ENCODE results near the gene RNASE1. TPM values are rescaled to one million over a fixed set of nuclear protein-coding genes. Genes with fewer than 3 reads are reported as not detected.

Gene RNASE1
- polyA plus RNA-seq, 1 donor from 2014 or later: not detected

DNA sequence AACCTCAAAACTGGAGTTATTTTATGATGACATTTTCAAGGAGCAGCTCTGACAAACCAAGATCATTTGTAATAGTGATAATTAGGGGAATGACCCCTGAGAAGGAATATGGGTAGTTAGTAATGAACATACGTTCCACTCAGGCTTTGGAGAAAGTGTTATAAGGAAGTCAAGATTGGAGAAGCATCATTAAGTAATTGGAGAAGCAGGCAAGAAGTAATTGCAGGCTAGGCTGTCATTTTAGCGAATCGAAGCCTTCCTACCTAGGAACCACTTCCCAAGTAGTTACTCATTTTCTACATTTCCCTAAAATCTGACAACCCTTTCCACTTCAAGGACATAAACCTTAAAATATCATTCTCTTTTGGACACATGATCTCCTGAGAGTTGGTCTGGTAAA is 33.2 kb downstream of the RNASE1 start:
- TF ChIP-seq SMC3 (conservative IDR thresholded peaks at IDR 0.05; ENCODE audit: poor library complexity) (no peak), REST (IDR thresholded peaks at IDR 0.05; ENCODE audit: borderline replicate concordance) (no peak), POLR2AphosphoS5 (IDR thresholded peaks at IDR 0.05) (no peak), MXI1 (conservative IDR thresholded peaks at IDR 0.05; ENCODE audit: poor library complexity, severe bottlenecking) (no peak), EP300 (conservative IDR thresholded peaks at IDR 0.05; ENCODE audit: poor library complexity, severe bottlenecking) (no peak), TAF1 (IDR thresholded peaks at IDR 0.05; ENCODE audit: low read depth) (no peak), RAD21 (conservative IDR thresholded peaks at IDR 0.05) (no peak), EZH2 (IDR thresholded peaks at IDR 0.05; ENCODE audit: borderline replicate concordance, insufficient read depth, low read length, poor library complexity, severe bottlenecking) (no peak)
- TF ChIP-seq, protein P1, sequence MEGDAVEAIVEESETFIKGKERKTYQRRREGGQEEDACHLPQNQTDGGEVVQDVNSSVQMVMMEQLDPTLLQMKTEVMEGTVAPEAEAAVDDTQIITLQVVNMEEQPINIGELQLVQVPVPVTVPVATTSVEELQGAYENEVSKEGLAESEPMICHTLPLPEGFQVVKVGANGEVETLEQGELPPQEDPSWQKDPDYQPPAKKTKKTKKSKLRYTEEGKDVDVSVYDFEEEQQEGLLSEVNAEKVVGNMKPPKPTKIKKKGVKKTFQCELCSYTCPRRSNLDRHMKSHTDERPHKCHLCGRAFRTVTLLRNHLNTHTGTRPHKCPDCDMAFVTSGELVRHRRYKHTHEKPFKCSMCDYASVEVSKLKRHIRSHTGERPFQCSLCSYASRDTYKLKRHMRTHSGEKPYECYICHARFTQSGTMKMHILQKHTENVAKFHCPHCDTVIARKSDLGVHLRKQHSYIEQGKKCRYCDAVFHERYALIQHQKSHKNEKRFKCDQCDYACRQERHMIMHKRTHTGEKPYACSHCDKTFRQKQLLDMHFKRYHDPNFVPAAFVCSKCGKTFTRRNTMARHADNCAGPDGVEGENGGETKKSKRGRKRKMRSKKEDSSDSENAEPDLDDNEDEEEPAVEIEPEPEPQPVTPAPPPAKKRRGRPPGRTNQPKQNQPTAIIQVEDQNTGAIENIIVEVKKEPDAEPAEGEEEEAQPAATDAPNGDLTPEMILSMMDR (IDR thresholded peaks at IDR 0.05; ENCODE audit: poor library complexity, severe bottlenecking): no peak
- Histone ChIP-seq H3K27ac (ENCODE audit: low read length) (no peak overlapping the region), H3F3A (ENCODE audit: insufficient read depth, low read length, poor library complexity, severe bottlenecking) (no peaks in the 10 kb centered on the region), H3K79me2 (replicated peaks; ENCODE audit: insufficient read depth, low read length) (no peaks in the 10 kb centered on the region), H3K9me3 (ENCODE audit: low read length) (no peaks in the 10 kb centered on the region), H4K20me1 (ENCODE audit: insufficient read depth) (no peaks in the 10 kb centered on the region), H3K9ac (ENCODE audit: low read length) (no peak overlapping the region), H3K4me2 (ENCODE audit: low read length) (no peak overlapping the region), H3K27me3 (ENCODE audit: insufficient read depth, low read depth, low read length) (no peaks in the 10 kb centered on the region), H3K9me2 (ENCODE audit: insufficient read depth, low read length) (no peaks in the 10 kb centered on the region), H3K36me3 (ENCODE audit: insufficient read depth, low read length) (no peaks in the 10 kb centered on the region), H2AFZ (ENCODE audit: low read depth, low read length) (no peak overlapping the region), H3K4me3 (ENCODE audit: low read length) (no peak overlapping the region)

GRCh38 chr14:20768593-20768892 is 34.1 kb downstream of the RNASE1 start:
- no peaks in the 10 kb centered on the region for H3K9me3 ChIP-seq (ENCODE audit: low read length)
- TF ChIP-seq REST (IDR thresholded peaks at IDR 0.05; ENCODE audit: borderline replicate concordance): no peak
- no peaks in the 10 kb centered on the region for H3K9me2 ChIP-seq (ENCODE audit: insufficient read depth, low read length)

More at GRCh38 chr14:20768593-20768892, 34.1 kb downstream of the RNASE1 start:
- Histone ChIP-seq H3F3A (ENCODE audit: insufficient read depth, low read length, poor library complexity, severe bottlenecking) (no peaks in the 10 kb centered on the region), H3K4me3 (ENCODE audit: low read length) (no peak overlapping the region), H3K36me3 (ENCODE audit: insufficient read depth, low read length) (no peaks in the 10 kb centered on the region), H3K27ac (ENCODE audit: low read length) (no peak overlapping the region), H3K4me2 (ENCODE audit: low read length) (no peak overlapping the region), H3K9ac (ENCODE audit: low read length) (no peak overlapping the region), H3K79me2 (replicated peaks; ENCODE audit: insufficient read depth, low read length) (no peaks in the 10 kb centered on the region), H3K27me3 (ENCODE audit: insufficient read depth, low read depth, low read length) (no peaks in the 10 kb centered on the region), H4K20me1 (ENCODE audit: insufficient read depth) (no peaks in the 10 kb centered on the region), H2AFZ (ENCODE audit: low read depth, low read length) (no peak overlapping the region)

Data from neural cell (in vitro differentiated cells).